HL-60/S4 (cell line): ENCODE measurements around the gene VPS26B.

Experiments
- in situ Hi-C: fragments of 300-500 bp; cut with MboI; formaldehyde crosslinking; loops from 2 replicates; pipeline ENCODE4 v1.14.3; 2022; ENCODE audit warnings: low sequenced_read_pairs

Gene VPS26B

GRCh38 chr11:134257101-134257500 is 32.6 kb downstream of the VPS26B start:
- in situ Hi-C loops = no loop called here

DNA sequence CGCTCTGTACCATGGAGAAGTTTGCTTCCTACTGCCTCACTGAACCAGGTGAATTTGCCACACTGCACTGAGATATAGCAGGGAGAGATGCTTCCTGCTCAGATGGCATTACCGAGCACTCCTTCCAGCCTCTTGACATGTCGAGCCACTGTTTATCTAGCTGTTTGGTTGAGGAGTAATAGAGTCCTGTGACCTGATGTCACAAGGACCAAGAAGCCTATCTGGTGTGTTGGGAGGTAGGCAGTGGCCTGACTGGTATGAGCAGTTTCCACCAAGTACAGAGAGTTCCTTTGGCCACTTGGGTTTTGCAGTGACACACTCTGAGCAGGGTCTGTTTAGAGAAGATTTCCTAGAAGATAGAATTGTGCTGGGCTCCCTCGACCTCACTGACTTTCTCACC is 34.1 kb downstream of the VPS26B start:
- in situ Hi-C loops = no loop called here

DNA sequence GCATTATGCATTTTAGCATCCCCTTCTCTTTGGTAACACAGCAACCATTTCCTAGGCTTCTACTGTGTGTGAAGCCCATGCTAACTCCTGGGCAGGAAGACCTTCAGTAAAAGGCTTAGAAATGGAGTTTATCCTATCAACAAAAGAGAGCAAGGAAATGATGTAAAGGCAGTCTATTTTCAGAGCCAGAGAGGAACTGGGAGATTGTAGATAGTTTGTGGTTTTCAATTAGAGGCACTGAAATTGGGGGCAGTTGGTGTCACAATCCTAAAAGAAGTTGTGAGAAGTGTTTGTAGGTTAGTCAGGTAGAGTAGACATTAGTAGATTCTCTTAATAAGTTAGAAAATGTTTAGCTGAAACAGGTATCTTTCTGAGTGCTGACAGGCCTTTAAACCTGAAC is 36.0 kb downstream of the VPS26B start:
- in situ Hi-C loops = no loop called here

DNA sequence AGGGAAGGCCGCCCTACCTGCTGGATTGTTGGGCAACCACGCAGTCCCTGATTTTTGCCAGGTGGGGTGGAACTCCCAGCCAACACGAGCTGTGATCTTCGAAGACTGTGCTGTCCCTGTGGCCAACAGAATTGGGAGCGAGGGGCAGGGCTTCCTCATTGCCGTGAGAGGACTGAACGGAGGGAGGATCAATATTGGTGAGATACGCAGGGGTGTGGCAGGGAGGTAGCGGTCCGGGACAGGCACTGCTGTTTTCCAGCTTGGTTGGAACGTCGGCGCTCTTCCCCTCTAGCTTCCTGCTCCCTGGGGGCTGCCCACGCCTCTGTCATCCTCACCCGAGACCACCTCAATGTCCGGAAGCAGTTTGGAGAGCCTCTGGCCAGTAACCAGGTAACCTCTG is 36.5 kb downstream of the VPS26B start:
- in situ Hi-C loops = no loop called here

- in situ Hi-C loops = no loop called here
These were observed 37.4 kb downstream of the VPS26B start for GRCh38 chr11:134261626-134262488.

GRCh38 chr11:134264966-134265764 is 40.7 kb downstream of the VPS26B start:
- in situ Hi-C loops = no loop called here

- in situ Hi-C loops = no loop called here
These were observed 42.0 kb downstream of the VPS26B start for GRCh38 chr11:134266440-134266839.

- in situ Hi-C loops = no loop called here
These were observed 42.4 kb downstream of the VPS26B start for GRCh38 chr11:134266841-134267251.

DNA sequence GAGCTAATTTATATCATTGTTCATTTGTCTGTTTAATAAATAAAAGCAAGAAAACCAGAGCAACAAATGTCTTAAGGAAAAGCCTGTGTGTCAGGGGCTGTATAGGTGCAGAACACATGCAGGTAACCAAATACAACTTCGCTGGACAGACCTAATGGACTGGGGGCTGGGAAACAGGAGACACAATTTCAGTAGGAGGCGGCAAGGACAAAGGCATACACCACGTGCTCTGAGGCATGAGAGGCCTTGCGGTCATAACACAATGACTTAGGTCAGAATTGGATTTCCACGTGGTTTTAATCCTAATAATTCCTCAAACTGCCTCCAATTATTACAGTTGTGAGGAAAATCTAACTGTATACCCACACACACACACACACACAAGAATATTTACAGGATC is 43.0 kb downstream of the VPS26B start:
- in situ Hi-C loops = no loop called here

DNA sequence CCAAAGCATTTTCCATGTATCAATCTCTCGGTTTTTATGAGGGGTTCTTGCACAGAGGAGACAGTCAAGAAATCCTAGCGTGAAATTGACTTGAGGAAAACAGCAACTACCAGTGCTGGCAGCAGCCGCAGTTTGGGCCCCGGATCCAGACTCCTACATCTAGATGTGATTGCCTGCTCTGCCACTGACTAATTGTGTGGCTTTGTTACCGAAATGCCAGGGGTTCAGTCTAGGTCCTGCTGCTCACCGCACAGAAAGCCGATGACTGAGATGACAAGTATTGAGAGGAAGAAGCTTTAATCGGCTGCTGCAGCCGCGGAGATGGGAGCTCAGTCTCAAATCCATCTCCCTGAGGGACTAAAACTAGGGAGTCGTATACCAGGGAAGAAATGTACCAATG is 43.5 kb downstream of the VPS26B start:
- in situ Hi-C loops = no loop called here

DNA sequence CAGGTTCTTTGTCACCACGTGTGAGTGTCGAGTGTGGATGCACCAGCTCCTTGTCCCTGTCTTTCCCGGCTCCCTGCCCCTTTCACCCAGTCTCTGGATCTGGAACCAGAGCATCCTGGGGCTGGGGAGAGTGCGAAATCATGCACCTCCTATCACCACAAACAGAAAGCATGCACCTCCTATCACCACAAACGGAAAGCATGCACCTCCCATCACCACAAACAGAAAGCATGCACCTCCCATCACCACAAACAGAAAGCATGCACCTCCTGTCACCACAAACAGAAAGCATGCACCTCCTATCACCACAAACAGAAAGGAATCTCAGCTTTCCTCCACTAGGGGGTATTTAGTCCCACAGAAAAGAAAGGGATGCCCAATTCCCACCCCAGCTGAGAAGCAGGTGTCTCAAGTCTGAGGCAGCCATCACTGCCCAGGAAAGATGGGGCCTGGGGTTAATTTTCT is 45.8 kb downstream of the VPS26B start:
- in situ Hi-C loops = no loop called here

GRCh38 chr11:134271978-134272377 is 47.5 kb downstream of the VPS26B start:
- in situ Hi-C loops = no loop called here

GRCh38 chr11:134272381-134273316 is 48.2 kb downstream of the VPS26B start:
- in situ Hi-C loops = no loop called here

DNA sequence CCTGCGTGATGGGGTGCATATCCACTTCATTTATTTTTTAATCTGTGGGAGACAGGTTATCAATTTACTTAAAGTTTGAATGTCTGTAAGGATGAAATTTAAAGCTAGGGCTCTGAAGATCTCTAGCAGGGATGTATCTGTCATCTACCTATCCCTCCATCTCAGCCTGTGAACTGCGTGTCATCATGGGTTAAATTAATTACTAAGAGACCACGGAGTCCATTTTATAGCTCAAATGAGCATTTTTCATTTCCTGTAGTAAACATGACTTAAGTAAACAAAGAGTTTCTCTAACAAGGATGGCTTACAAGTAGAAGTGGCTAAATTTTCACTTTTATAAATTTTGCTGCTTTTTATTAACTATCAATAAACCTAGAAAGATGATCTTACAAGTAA is 48.8 kb downstream of the VPS26B start:
- in situ Hi-C loops = no loop called here

- in situ Hi-C loops = no loop called here
These were observed 50.7 kb downstream of the VPS26B start for GRCh38 chr11:134275188-134275533.

GRCh38 chr11:134275534-134276395 is 51.3 kb downstream of the VPS26B start, which contains the start of gene GLB1L3:
Gene GLB1L3, plus strand, starts transcription at chr11:134276379. Its CDS starts 362 bp downstream, at chr11:134276741.
- in situ Hi-C loops = no loop called here

DNA sequence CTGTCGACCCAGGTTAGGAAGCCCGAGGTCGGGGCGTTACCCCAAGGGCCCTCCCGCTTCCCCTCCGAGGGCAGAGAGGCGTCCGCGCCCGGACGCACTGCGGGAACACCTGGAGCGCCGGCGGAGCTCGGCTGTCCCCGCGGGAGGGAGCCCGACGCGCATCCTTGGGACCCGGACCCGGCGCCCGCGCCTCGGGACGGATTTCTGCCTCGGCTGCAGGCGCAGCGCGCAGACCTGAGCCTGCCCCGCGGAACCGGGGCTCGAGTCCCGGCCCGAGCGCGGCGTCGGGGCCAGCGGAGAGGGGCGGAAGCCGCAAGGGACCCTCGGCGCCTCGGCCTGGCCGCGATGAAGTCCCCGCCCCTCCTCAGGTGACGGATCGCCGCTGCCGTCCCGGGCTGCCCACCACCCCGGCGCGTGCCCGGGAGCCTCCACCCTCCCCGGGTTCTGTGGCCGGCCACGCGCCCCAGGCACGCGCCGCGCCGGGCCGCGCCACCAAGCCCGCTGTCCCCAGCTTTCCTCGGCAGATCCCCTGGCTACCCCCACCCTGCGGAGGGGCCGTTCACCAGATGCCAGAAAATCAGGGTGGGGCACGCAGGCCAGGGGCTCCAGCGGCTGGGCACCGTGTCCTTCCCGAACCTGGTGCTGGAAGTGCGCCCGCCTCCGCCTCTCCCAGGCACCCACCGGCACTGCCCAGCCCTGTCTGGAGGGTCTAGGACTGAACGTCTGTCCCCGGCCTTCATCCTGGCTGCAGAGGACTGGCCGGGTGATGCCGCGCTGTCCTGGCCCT is 52.1 kb downstream of the VPS26B start:
- in situ Hi-C loops = no loop called here

DNA sequence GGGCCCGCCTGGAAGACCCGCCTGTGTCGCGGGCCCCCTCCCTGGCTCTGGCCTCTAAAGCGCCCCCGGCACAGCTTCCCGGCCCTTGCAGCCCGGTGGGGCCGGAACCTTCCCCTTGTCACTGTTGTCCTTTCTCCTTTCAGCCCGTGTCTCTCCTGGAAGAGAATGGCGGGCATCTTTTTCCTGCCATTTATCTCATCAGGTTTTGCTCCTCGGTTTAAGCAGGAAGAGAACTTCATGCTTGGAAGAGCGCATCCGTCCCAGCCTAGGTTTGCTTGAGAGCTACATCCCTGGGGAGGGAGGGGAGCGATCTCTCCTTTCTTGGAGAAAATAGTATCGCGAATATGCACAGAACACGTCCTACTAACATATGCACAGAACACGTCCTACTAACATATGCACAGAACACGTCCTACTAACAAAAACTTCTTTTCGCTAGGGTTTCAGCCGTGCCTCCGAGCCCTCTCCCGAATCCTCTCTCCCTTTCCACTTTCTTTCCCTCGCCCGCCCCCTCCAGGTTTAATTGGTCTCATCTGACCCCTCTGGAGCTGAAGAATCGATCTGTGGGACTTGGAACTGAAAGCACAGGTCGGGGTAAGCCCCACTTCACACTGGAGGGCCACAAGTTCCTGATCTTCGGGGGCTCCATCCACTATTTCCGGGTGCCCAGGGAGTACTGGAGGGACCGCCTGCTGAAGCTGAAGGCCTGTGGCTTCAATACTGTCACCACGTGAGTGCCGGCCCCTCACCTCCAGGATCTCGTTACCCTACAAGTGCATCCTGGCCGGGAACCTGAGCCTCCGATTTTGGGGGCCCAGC is 52.9 kb downstream of the VPS26B start:
- in situ Hi-C loops = no loop called here
